ENCODE measurements around the gene ITPRIPL2. TPM values are rescaled to one million over a fixed set of nuclear protein-coding genes. Genes with fewer than 3 reads are reported as not detected.

ITPRIPL2 gene
- total and polyA plus RNA-seq, 2 of the 13 experiments (the other 11 are each of a cell fraction or from before 2014, with no cell fraction given), result 5.9 to 12.6 TPM

DNA sequence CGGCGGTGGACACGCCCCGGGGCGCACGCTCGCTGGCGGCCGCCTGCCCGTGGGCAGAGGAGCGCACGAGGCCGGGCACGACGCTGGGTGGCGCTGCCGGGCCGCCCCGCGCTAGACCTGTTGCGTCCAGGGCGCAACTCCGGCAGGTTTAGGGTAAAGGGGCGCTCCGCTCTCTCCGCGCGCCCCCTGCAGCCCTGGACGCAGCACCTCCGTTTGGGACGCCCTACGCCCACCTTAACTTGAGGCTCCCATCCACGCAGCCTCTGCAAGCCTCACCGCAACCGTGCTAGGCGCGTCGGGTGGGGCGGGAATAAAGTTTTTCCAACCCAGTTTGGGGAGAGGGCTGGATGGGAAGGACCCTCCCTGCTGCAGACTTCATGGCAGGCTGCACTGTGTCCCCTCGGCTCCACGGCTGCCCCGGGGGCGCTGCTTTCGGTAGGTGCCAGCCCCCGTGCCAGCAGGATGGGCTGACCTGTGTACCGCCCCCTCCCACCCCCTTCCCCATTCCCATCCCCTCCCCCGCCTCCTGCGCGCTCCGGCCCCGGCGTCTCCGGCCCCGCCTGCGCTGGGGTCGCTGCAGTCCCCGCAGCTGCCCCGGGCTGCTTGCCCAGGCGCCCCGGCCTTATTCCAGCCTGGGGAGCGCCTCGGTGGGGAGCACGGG lies 54.1 kb downstream of the ITPRIPL2 start, which contains the start of gene SYT17 (continued):
- no peak for TF ChIP-seq EZH2 (conservative IDR thresholded peaks at IDR 0.05; ENCODE audit: low read depth, low read length)
- no peak for TF ChIP-seq SP140L (CRISPR knock-in tag; IDR thresholded peaks at IDR 0.05; ENCODE audit: borderline replicate concordance)
- TF ChIP-seq ZNF354B (CRISPR knock-in tag; IDR thresholded peaks at IDR 0.05), result no peak
- TF ChIP-seq, protein P1, sequence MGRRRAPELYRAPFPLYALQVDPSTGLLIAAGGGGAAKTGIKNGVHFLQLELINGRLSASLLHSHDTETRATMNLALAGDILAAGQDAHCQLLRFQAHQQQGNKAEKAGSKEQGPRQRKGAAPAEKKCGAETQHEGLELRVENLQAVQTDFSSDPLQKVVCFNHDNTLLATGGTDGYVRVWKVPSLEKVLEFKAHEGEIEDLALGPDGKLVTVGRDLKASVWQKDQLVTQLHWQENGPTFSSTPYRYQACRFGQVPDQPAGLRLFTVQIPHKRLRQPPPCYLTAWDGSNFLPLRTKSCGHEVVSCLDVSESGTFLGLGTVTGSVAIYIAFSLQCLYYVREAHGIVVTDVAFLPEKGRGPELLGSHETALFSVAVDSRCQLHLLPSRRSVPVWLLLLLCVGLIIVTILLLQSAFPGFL (CRISPR knock-in tag; IDR thresholded peaks at IDR 0.05), result no peak
- TF ChIP-seq ZBTB7A (CRISPR knock-in tag; IDR thresholded peaks at IDR 0.05), result 0 out of 2 replicates have a peak, but pooled peaks have one; percentile 51
- TF ChIP-seq, protein P2, sequence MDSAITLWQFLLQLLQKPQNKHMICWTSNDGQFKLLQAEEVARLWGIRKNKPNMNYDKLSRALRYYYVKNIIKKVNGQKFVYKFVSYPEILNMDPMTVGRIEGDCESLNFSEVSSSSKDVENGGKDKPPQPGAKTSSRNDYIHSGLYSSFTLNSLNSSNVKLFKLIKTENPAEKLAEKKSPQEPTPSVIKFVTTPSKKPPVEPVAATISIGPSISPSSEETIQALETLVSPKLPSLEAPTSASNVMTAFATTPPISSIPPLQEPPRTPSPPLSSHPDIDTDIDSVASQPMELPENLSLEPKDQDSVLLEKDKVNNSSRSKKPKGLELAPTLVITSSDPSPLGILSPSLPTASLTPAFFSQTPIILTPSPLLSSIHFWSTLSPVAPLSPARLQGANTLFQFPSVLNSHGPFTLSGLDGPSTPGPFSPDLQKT (CRISPR knock-in tag; IDR thresholded peaks at IDR 0.05; ENCODE audit: borderline replicate concordance), result no peak
- no peak for TF ChIP-seq ZZZ3 (CRISPR knock-in tag; IDR thresholded peaks at IDR 0.05; ENCODE audit: borderline replicate concordance)
- no peak for TF ChIP-seq ZNF547 (CRISPR knock-in tag; IDR thresholded peaks at IDR 0.05)
- peak; percentile 70; the same call in 1 of the 2 replicates for TF ChIP-seq ZSCAN21 (CRISPR knock-in tag; IDR thresholded peaks at IDR 0.05; ENCODE audit: borderline replicate concordance)
- TF ChIP-seq, protein P3, sequence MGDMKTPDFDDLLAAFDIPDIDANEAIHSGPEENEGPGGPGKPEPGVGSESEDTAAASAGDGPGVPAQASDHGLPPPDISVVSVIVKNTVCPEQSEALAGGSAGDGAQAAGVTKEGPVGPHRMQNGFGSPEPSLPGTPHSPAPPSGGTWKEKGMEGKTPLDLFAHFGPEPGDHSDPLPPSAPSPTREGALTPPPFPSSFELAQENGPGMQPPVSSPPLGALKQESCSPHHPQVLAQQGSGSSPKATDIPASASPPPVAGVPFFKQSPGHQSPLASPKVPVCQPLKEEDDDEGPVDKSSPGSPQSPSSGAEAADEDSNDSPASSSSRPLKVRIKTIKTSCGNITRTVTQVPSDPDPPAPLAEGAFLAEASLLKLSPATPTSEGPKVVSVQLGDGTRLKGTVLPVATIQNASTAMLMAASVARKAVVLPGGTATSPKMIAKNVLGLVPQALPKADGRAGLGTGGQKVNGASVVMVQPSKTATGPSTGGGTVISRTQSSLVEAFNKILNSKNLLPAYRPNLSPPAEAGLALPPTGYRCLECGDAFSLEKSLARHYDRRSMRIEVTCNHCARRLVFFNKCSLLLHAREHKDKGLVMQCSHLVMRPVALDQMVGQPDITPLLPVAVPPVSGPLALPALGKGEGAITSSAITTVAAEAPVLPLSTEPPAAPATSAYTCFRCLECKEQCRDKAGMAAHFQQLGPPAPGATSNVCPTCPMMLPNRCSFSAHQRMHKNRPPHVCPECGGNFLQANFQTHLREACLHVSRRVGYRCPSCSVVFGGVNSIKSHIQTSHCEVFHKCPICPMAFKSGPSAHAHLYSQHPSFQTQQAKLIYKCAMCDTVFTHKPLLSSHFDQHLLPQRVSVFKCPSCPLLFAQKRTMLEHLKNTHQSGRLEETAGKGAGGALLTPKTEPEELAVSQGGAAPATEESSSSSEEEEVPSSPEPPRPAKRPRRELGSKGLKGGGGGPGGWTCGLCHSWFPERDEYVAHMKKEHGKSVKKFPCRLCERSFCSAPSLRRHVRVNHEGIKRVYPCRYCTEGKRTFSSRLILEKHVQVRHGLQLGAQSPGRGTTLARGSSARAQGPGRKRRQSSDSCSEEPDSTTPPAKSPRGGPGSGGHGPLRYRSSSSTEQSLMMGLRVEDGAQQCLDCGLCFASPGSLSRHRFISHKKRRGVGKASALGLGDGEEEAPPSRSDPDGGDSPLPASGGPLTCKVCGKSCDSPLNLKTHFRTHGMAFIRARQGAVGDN (CRISPR knock-in tag; IDR thresholded peaks at IDR 0.05), result peak; percentile 49; the same call in 1 of the 2 replicates
- no peak for TF ChIP-seq NR1H2 (CRISPR knock-in tag; IDR thresholded peaks at IDR 0.05; ENCODE audit: borderline replicate concordance, low read depth)
- TF ChIP-seq, protein P4, sequence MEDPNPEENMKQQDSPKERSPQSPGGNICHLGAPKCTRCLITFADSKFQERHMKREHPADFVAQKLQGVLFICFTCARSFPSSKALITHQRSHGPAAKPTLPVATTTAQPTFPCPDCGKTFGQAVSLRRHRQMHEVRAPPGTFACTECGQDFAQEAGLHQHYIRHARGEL (CRISPR knock-in tag; IDR thresholded peaks at IDR 0.05), result 0 out of 2 replicates have a peak, but pooled peaks have one; percentile 19
- TF ChIP-seq ZNF12 (CRISPR knock-in tag; IDR thresholded peaks at IDR 0.05), result no peak
- TF ChIP-seq, protein P5, sequence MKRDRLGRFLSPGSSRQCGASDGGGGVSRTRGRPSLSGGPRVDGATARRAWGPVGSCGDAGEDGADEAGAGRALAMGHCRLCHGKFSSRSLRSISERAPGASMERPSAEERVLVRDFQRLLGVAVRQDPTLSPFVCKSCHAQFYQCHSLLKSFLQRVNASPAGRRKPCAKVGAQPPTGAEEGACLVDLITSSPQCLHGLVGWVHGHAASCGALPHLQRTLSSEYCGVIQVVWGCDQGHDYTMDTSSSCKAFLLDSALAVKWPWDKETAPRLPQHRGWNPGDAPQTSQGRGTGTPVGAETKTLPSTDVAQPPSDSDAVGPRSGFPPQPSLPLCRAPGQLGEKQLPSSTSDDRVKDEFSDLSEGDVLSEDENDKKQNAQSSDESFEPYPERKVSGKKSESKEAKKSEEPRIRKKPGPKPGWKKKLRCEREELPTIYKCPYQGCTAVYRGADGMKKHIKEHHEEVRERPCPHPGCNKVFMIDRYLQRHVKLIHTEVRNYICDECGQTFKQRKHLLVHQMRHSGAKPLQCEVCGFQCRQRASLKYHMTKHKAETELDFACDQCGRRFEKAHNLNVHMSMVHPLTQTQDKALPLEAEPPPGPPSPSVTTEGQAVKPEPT (CRISPR knock-in tag; IDR thresholded peaks at IDR 0.05; ENCODE audit: low read depth), result no peak
- no peak for TF ChIP-seq HOXA7 (CRISPR knock-in tag; IDR thresholded peaks at IDR 0.05)
- TF ChIP-seq, protein P6, sequence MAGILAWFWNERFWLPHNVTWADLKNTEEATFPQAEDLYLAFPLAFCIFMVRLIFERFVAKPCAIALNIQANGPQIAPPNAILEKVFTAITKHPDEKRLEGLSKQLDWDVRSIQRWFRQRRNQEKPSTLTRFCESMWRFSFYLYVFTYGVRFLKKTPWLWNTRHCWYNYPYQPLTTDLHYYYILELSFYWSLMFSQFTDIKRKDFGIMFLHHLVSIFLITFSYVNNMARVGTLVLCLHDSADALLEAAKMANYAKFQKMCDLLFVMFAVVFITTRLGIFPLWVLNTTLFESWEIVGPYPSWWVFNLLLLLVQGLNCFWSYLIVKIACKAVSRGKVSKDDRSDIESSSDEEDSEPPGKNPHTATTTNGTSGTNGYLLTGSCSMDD (CRISPR knock-in tag; IDR thresholded peaks at IDR 0.05), result no peak
- no peak for TF ChIP-seq ZNF496 (CRISPR knock-in tag; IDR thresholded peaks at IDR 0.05; ENCODE audit: insufficient replicate concordance)

Data from HepG2 (cell line).